H9 (cell line): ENCODE data around the gene SCAF11. TPM values are rescaled to one million over a fixed set of nuclear protein-coding genes. Genes with fewer than 3 reads are reported as not detected.

Experiments used
- DNase-seq: peaks from one replicate; pipeline ENCODE4 v3.0.0-alpha.2; 2017
- H2AFZ ChIP-seq: one replicate; pipeline ENCODE4 v1.6.1; 2013; ENCODE audit warnings: mild to moderate bottlenecking, low read length, control low read depth, moderate library complexity
- H2AK5ac ChIP-seq: 2 replicates; pipeline ENCODE4 v1.6.1; 2013; ENCODE audit warnings: low read length, control low read depth, mixed read lengths; ENCODE audit not compliant: insufficient read length
- H2BK120ac ChIP-seq: one replicate; pipeline ENCODE4 v1.6.1; 2013; ENCODE audit warnings: low read depth, mild to moderate bottlenecking, low read length, control low read depth, inconsistent platforms; ENCODE audit not compliant: poor library complexity, severe bottlenecking
- H2BK12ac ChIP-seq: 2 replicates; pipeline ENCODE4 v1.6.1; 2013; ENCODE audit warnings: low read length, control low read depth, mixed read lengths, low read depth; ENCODE audit not compliant: insufficient read length
- H2BK15ac ChIP-seq: 2 replicates; pipeline ENCODE4 v1.6.1; 2013; ENCODE audit warnings: low read depth, low read length, control low read depth
- H2BK20ac ChIP-seq: one replicate; pipeline ENCODE4 v1.6.1; 2013; ENCODE audit warnings: low read depth, mild to moderate bottlenecking, low read length, control low read depth, inconsistent platforms; ENCODE audit not compliant: poor library complexity, severe bottlenecking
- H2BK5ac ChIP-seq: 2 replicates; pipeline ENCODE4 v1.6.1; 2013; ENCODE audit warnings: low read length, control low read depth, mixed read lengths; ENCODE audit not compliant: insufficient read length
- H3K14ac ChIP-seq: 2 replicates; pipeline ENCODE4 v1.6.1; 2013; ENCODE audit warnings: low read length, control low read depth; ENCODE audit not compliant: insufficient read depth
- H3K18ac ChIP-seq: 2 replicates; pipeline ENCODE4 v1.6.1; 2013; ENCODE audit warnings: low read depth, mild to moderate bottlenecking, mixed read lengths, low read length, control low read depth; ENCODE audit not compliant: insufficient read length
- H3K23ac ChIP-seq: 2 replicates; pipeline ENCODE4 v1.6.1; 2013; ENCODE audit warnings: low read length, control low read depth, mixed read lengths, low read depth; ENCODE audit not compliant: insufficient read length
- H3K23me2 ChIP-seq: 2 replicates; pipeline ENCODE4 v1.6.1; 2013; ENCODE audit warnings: low read depth, mild to moderate bottlenecking, mixed read lengths, low read length, control low read depth; ENCODE audit not compliant: insufficient read length, poor library complexity, severe bottlenecking
- H3K27ac ChIP-seq: 2 replicates; pipeline ENCODE4 v1.5.1; 2013; ENCODE audit warnings: low read length, control low read depth, mixed read lengths, low read depth; ENCODE audit not compliant: insufficient read length
- H3K27me3 ChIP-seq: 2 replicates; pipeline ENCODE4 v1.6.1; 2013; ENCODE audit warnings: low read length, control low read depth, inconsistent platforms; ENCODE audit not compliant: insufficient read depth
- H3K4ac ChIP-seq: 2 replicates; pipeline ENCODE4 v1.6.1; 2013; ENCODE audit warnings: low read depth, mild to moderate bottlenecking, control low read depth, inconsistent platforms, low read length, moderate library complexity
- H3K4me1 ChIP-seq: 2 replicates; pipeline ENCODE4 v1.6.1; 2013; ENCODE audit warnings: low read length, control low read depth, inconsistent platforms; ENCODE audit not compliant: insufficient read depth
- H3K4me2 ChIP-seq: 2 replicates; pipeline ENCODE4 v1.6.1; 2013; ENCODE audit warnings: low read length, control low read depth, mixed read lengths; ENCODE audit not compliant: insufficient read length, insufficient read depth
- H3K56ac ChIP-seq: 2 replicates; pipeline ENCODE4 v1.6.1; 2013; ENCODE audit warnings: low read depth, mild to moderate bottlenecking, mixed read lengths, low read length, control low read depth; ENCODE audit not compliant: insufficient read length
- H3K79me1 ChIP-seq: 2 replicates; pipeline ENCODE4 v1.6.1; 2013; ENCODE audit warnings: low read depth, mild to moderate bottlenecking, moderate library complexity, low read length, control low read depth, inconsistent platforms; ENCODE audit not compliant: insufficient read depth, poor library complexity, severe bottlenecking
- H3K79me2 ChIP-seq: 2 replicates; pipeline ENCODE4 v1.6.1; 2013; ENCODE audit warnings: low read length, control low read depth, inconsistent platforms; ENCODE audit not compliant: insufficient read depth
- H3K9ac ChIP-seq: 2 replicates; pipeline ENCODE4 v1.6.1; 2013; ENCODE audit warnings: low read length, control low read depth, mixed read lengths; ENCODE audit not compliant: insufficient read length; ENCODE audit errors: extremely low read depth
- H3K9me3 ChIP-seq: one replicate; pipeline ENCODE4 v1.6.1; 2013; ENCODE audit warnings: low read depth, low read length, inconsistent platforms; ENCODE audit not compliant: control insufficient read depth
- H3T11ph ChIP-seq: one replicate; pipeline ENCODE4 v1.6.1; 2013; ENCODE audit warnings: mild to moderate bottlenecking, low read length, control low read depth, inconsistent platforms
- H4K20me1 ChIP-seq: one replicate; pipeline ENCODE4 v1.6.1; 2013; ENCODE audit not compliant: control insufficient read depth, insufficient read length, insufficient read depth
- H4K5ac ChIP-seq: 2 replicates; pipeline ENCODE4 v1.6.1; 2013; ENCODE audit warnings: low read depth, mild to moderate bottlenecking, mixed read lengths, low read length, control low read depth; ENCODE audit not compliant: insufficient read length
- H4K8ac ChIP-seq: replicated peaks from 2 replicates; pipeline ENCODE4 v1.6.1; 2013; ENCODE audit warnings: low read length, control low read depth, mixed read lengths, low read depth; ENCODE audit not compliant: insufficient read length
- H4K91ac ChIP-seq: 2 replicates; pipeline ENCODE4 v1.6.1; 2013; ENCODE audit warnings: low read depth, mild to moderate bottlenecking, moderate library complexity, mixed read lengths, low read length, control low read depth; ENCODE audit not compliant: insufficient read length
- H3K27ac Mint-ChIP-seq, 3 experiments: 2 replicates in 2 of 3; 3 replicates in 1 of 3; pipeline ENCODE4 v1.8.0; 2020 to 2021; ENCODE audit warnings: mixed read lengths in 3 of 3, mild to moderate bottlenecking in 1 of 3, moderate library complexity in 1 of 3
- H3K27me3 Mint-ChIP-seq: 2 replicates; pipeline ENCODE4 v1.8.0; 2021; ENCODE audit warnings: low read depth, mild to moderate bottlenecking, moderate library complexity, mixed read lengths
- H3K36me3 Mint-ChIP-seq, 3 experiments: 2 replicates in 2 of 3; 3 replicates in 1 of 3; pipeline ENCODE4 v1.8.0; 2020 to 2021; ENCODE audit warnings: low read depth in 3 of 3, mixed read lengths in 3 of 3; ENCODE audit not compliant: insufficient read depth in 1 of 3
- H3K4me1 Mint-ChIP-seq, 2 experiments: 2 replicates each; pipeline ENCODE4 v1.8.0; 2020; ENCODE audit warnings: mixed read lengths in 2 of 2
- H3K4me3 Mint-ChIP-seq, 2 experiments: 2 replicates in 1 of 2; 3 replicates in 1 of 2; pipeline ENCODE4 v1.8.0; 2020 to 2021; ENCODE audit warnings: mild to moderate bottlenecking in 2 of 2, mixed read lengths in 2 of 2, moderate library complexity in 1 of 2
- H3K9me3 Mint-ChIP-seq, 2 experiments: 2 replicates in 1 of 2; 3 replicates in 1 of 2; pipeline ENCODE4 v1.8.0; 2020; ENCODE audit warnings: mild to moderate bottlenecking in 2 of 2, mixed read lengths in 2 of 2, moderate library complexity in 1 of 2
- CTCF ChIP-seq: fragments of 200-600 bp; sonication (generic); conservative IDR thresholded peaks from 3 replicates; pipeline ENCODE4 v1.8.0; 2021; ENCODE audit warnings: antibody characterized with exemption, mild to moderate bottlenecking
- WGBS: extraction: QIAGEN DNeasy Blood & Tissue Kit; methylation state at CpG from one replicate; pipeline ENCODE4 v1.1.7; 2013; ENCODE audit warnings: missing lambda C conversion rate, low lambda C conversion rate, mixed read lengths; ENCODE audit not compliant: insufficient read length; ENCODE audit errors: extremely low coverage; 5-methylcytosine and 5-hydroxymethylcytosine counted together
- total RNA-seq: library from RNA; stranded (reverse); gene quantifications from 2 replicates; pipeline ENCODE4 v1.2.1, GENCODE V29; 2021

Gene SCAF11
- total RNA-seq, 1 experiment from 2014 or later, result 90.8 TPM

GRCh38 chr12:45944771-45945170 lies 45.6 kb downstream of the SCAF11 start:
- no CpG with 5 or more reads among the region's 1 CpG for WGBS
- H3K56ac ChIP-seq, result no peak overlapping the region

More at GRCh38 chr12:45944771-45945170, 45.6 kb downstream of the SCAF11 start:
- Histone ChIP-seq H3K9ac (no peak overlapping the region), H4K91ac (no peak overlapping the region), H3K27ac (no peak overlapping the region), H2BK120ac (no peak overlapping the region), H3K14ac (no peak overlapping the region), H3K79me1 (no peaks in the 10 kb centered on the region), H4K5ac (no peak overlapping the region), H2BK15ac (no peak overlapping the region), H3K18ac (no peak overlapping the region), H2AFZ (no peak overlapping the region), H2AK5ac (no peak overlapping the region), H3K79me2 (no peaks in the 10 kb centered on the region), H3K4me1 (no peaks in the 10 kb centered on the region), H2BK20ac (no peak overlapping the region), H3K27me3 (no peaks in the 10 kb centered on the region), H3K9me3 (no peaks in the 10 kb centered on the region), H4K8ac (no peak overlapping the region), H3T11ph (no peak overlapping the region), H3K4ac (no peak overlapping the region), H3K23ac (no peak overlapping the region), H3K4me2 (no peak overlapping the region), H2BK5ac (no peak overlapping the region), H2BK12ac (no peak overlapping the region), H3K23me2 (no peaks in the 10 kb centered on the region), H4K20me1 (no peaks in the 10 kb centered on the region)
- Mint-ChIP-seq H3K9me3 (no peaks in the 10 kb centered on the region), H3K4me1 (no peaks in the 10 kb centered on the region), H3K4me3 (no peak overlapping the region), H3K36me3 (peaks cover 8 to 52% (median 27%) of the 10 kb centered on the region in 3 experiments; a peak in 6 of 7 replicates), H3K27ac (no peak overlapping the region), H3K27me3 (no peaks in the 10 kb centered on the region)
- no peak for TF ChIP-seq CTCF
- DNase-seq, result no peak
